22Rv1 (cell line): ENCODE data around the gene IFITM2.
"Not testable (repeated sequence)": the region's sequence is repeated elsewhere in the genome, so short reads cannot be mapped to it uniquely, and the experiment has no call there.

Experiments used
- CTCF ChIP-seq: fragments of 450-650 bp; IDR thresholded peaks from 2 replicates; pipeline ENCODE4 v1.5.1; 2017; ENCODE audit warnings: mild to moderate bottlenecking
- ZFX ChIP-seq: fragments of 450-650 bp; IDR thresholded peaks from 2 replicates; pipeline ENCODE4 v1.6.1; 2017; ENCODE audit warnings: antibody characterized with exemption, borderline replicate concordance

- 0 out of 2 replicates have a peak, but pooled peaks have one; percentile 9 for TF ChIP-seq CTCF
- TF ChIP-seq ZFX: not testable (repeated sequence)
Measured at GRCh38 chr11:307766-308708, at the start of gene IFITM2.
